Neural crest cell (in vitro differentiated cells): ENCODE results near the gene CCNB1IP1. TPM values are rescaled to one million over a fixed set of nuclear protein-coding genes. Genes with fewer than 3 reads are reported as not detected.

ENCODE experiments used
- DNase-seq: peaks from one replicate; pipeline ENCODE4 v3.0.0; 2021; ENCODE audit warnings: low read depth, mixed read lengths, low spot score
- H3K27ac Mint-ChIP-seq: one replicate; pipeline ENCODE4 v1.8.0; 2021; ENCODE audit warnings: mild to moderate bottlenecking, mixed read lengths; ENCODE audit not compliant: unreplicated experiment
- H3K27me3 Mint-ChIP-seq: 2 replicates; pipeline ENCODE4 v1.8.0; 2021; ENCODE audit warnings: low read depth, mild to moderate bottlenecking, mixed read lengths
- H3K36me3 Mint-ChIP-seq: 2 replicates; pipeline ENCODE4 v1.8.0; 2021; ENCODE audit warnings: low read depth, mild to moderate bottlenecking, mixed read lengths
- H3K4me1 Mint-ChIP-seq: 2 replicates; pipeline ENCODE4 v1.8.0; 2021; ENCODE audit warnings: mixed read lengths
- H3K4me3 Mint-ChIP-seq: one replicate; pipeline ENCODE4 v1.8.0; 2021; ENCODE audit warnings: mild to moderate bottlenecking, mixed read lengths
- H3K9me3 Mint-ChIP-seq: 2 replicates; pipeline ENCODE4 v1.8.0; 2021; ENCODE audit warnings: mixed read lengths
- total RNA-seq: library from RNA; stranded (reverse); gene quantifications from 2 replicates; pipeline ENCODE4 v1.2.1, GENCODE V29; 2021
- TF ChIP-seq, protein P1 (sequence below): fragments of 200-600 bp; sonication (generic); conservative IDR thresholded peaks from 2 replicates; pipeline ENCODE4 v1.5.0; 2021; ENCODE audit warnings: antibody characterized with exemption, mild to moderate bottlenecking

CCNB1IP1 gene
- total RNA-seq, 1 donor from 2014 or later, result 127 TPM

DNA sequence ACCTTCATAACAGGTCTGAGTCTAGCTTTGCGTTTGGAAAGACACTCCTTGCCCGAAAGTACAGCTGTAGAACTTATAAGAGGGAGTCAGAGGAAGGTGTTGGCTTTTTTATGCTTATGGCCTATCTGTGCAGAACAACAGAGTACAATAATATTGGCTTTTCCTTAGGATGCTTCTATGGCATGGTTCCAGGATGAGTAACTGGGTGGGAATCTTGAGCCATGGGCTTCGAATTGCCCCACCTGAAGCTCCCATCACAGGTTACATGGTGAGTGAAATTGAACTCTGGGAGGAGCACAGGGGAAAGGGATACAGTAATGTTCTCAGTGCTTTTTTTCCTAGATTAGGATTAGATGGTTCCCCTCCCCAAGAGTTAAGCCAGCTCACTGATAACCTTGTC, 23.3 kb upstream of the CCNB1IP1 start:
- TF ChIP-seq, protein P1, sequence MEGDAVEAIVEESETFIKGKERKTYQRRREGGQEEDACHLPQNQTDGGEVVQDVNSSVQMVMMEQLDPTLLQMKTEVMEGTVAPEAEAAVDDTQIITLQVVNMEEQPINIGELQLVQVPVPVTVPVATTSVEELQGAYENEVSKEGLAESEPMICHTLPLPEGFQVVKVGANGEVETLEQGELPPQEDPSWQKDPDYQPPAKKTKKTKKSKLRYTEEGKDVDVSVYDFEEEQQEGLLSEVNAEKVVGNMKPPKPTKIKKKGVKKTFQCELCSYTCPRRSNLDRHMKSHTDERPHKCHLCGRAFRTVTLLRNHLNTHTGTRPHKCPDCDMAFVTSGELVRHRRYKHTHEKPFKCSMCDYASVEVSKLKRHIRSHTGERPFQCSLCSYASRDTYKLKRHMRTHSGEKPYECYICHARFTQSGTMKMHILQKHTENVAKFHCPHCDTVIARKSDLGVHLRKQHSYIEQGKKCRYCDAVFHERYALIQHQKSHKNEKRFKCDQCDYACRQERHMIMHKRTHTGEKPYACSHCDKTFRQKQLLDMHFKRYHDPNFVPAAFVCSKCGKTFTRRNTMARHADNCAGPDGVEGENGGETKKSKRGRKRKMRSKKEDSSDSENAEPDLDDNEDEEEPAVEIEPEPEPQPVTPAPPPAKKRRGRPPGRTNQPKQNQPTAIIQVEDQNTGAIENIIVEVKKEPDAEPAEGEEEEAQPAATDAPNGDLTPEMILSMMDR, result no peak
- no peak for DNase-seq
- Mint-ChIP-seq H3K4me3 (no peak overlapping the region), H3K27me3 (no peaks in the 10 kb centered on the region), H3K4me1 (no peaks in the 10 kb centered on the region), H3K9me3 (no peaks in the 10 kb centered on the region), H3K36me3 (peaks cover 22% of the 10 kb centered on the region), H3K27ac (no peak overlapping the region)

DNA sequence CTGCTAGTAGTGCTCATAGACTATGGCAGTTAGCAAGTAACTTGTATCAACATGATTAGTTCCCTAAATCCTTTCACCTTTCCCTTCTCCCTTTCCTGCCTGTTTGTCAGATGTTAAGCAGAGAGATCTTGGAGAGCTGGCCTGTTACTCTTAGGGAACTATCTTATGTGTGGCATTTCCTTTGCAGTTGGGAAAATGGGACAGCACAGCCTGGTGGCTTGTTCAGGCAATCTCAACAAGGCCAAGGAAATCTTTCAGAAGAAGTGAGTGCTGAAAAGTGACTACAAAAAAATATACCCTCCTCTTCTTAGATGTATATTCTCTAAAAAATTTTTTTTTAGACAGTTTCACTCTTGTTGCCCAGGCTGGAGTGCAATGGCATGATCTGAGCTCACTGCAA, 17.8 kb upstream of the CCNB1IP1 start:
- no peaks in the 10 kb centered on the region for H3K9me3 Mint-ChIP-seq
- TF ChIP-seq, protein P1, result peak; percentile 34
- peaks cover 23% of the 10 kb centered on the region for H3K36me3 Mint-ChIP-seq
- no peaks in the 10 kb centered on the region for H3K27me3 Mint-ChIP-seq
- H3K4me3 Mint-ChIP-seq, result no peak overlapping the region
- no peak for DNase-seq
- no peaks in the 10 kb centered on the region for H3K4me1 Mint-ChIP-seq
- no peak overlapping the region for H3K27ac Mint-ChIP-seq

DNA sequence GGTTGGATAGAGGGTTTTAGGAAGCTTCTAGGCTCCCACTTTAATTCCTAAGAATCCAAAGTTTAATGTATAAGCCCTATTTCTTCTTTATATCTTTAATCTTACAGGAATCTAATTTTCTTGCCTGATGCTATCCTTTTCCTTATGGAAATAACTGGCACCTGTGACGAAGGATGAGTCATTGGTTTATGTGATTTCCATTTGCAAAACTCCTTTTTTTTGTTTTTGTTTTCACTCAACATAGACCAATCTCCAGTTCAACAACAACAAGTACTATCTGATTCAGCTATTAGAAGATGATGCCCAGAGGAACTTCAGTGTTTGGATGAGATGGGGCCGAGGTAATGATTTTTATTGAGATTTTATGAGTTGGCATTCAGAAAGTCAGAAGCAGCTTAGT, 17.2 kb upstream of the CCNB1IP1 start:
- Mint-ChIP-seq H3K4me1 (peaks cover 4% of the 10 kb centered on the region), H3K4me3 (no peak overlapping the region), H3K9me3 (no peaks in the 10 kb centered on the region), H3K27ac (no peak overlapping the region), H3K36me3 (peaks cover 23% of the 10 kb centered on the region), H3K27me3 (no peaks in the 10 kb centered on the region)
- no peak for DNase-seq
- TF ChIP-seq, protein P1, result no peak

DNA sequence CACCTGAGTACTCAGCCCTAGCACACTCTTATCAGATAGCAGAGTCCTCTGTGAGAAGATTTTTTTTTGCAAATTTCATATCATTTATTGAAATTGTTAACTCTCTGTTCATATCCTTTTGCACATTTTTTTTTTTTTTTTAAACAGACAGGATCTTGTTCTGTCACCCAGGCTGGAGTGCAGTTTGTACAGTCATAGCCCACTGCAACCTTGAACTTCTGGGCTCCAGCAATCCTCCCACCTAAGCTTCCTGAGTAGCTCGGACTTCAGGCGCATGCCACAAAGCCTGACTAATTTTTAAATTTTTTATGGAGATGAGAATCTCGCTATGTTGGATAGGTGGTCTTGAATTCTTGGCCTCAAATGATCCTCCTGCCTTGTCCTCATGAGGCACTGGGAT, 14.7 kb upstream of the CCNB1IP1 start:
- Mint-ChIP-seq H3K4me3 (peak overlapping the region; percentile 44), H3K9me3 (no peaks in the 10 kb centered on the region), H3K27ac (no peak overlapping the region), H3K36me3 (peaks cover 21% of the 10 kb centered on the region), H3K4me1 (peaks cover 21% of the 10 kb centered on the region), H3K27me3 (peaks cover 5% of the 10 kb centered on the region)
- TF ChIP-seq, protein P1, result no peak
- no peak for DNase-seq

DNA sequence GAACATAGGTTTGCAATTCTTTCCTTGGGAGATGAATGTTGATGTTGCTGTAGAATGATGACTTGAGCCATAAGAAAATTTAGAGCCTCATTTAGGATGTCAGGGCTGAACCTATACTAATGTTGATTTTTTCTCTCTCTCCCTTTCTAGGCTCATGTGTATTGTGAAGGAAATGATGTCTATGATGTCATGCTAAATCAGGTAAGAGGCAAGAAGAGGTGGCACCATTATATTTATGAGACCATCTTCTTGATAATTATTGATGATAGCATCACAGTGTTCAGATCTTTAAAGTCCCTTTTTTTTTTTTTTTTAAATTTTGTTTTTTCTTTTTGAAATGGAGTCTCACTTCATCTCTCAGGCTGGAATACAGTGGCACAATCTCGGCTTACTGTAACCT, 13.6 kb upstream of the CCNB1IP1 start:
- Mint-ChIP-seq H3K9me3 (no peaks in the 10 kb centered on the region), H3K4me1 (peaks cover 21% of the 10 kb centered on the region), H3K36me3 (peaks cover 21% of the 10 kb centered on the region), H3K4me3 (peak overlapping the region; percentile 66), H3K27ac (no peak overlapping the region), H3K27me3 (peaks cover 8% of the 10 kb centered on the region)
- TF ChIP-seq, protein P1, result no peak
- no peak for DNase-seq

DNA sequence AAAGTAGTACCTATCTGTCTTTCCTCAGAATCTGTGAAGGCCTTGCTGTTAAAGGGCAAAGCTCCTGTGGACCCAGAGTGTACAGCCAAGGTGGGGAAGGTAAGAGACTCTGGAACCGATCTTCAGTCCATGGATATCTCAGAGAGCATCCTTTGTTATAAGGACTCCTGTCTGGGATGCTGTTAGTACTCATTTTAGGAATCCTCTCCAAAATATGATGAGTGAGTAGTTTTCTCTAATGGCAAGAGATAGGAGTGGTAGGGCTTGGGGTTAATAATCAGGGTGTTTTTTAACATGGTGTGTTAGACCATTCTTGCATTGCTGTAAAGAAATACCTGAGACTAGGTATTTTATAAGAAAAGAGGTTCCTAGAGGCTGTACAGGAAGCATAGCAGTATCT, 12.3 kb upstream of the CCNB1IP1 start:
- no peaks in the 10 kb centered on the region for H3K9me3 Mint-ChIP-seq
- peak overlapping the region; percentile 96 for H3K4me3 Mint-ChIP-seq
- TF ChIP-seq, protein P1, result no peak
- peaks cover 21% of the 10 kb centered on the region for H3K4me1 Mint-ChIP-seq
- H3K27me3 Mint-ChIP-seq, result peaks cover 8% of the 10 kb centered on the region
- peaks cover 16% of the 10 kb centered on the region for H3K36me3 Mint-ChIP-seq
- DNase-seq, result no peak
- H3K27ac Mint-ChIP-seq, result no peak overlapping the region
